Stimulated activated naive B cell treated with anti-CD40 and anti-IgM and Interleukin-4, amounts not matched to agents 10 μg/mL and 1 μg/mL and 100 μg/mL, for 72 hours (primary cell): ENCODE measurements around the gene LYRM4.

Experiments
- ATAC-seq, 2 donors: fragments of 150-1000 bp; cut with Tn5 transposase; replicated peaks; 2 replicates each; pipeline ENCODE4 v1.10.0; 2021; ENCODE audit warnings: moderate library complexity in 1 of 2
- DNase-seq: peaks from one replicate; pipeline ENCODE4 v3.0.0; 2021
- H3K27ac Mint-ChIP-seq: one replicate; pipeline ENCODE4 v1.8.0; 2022; ENCODE audit warnings: mild to moderate bottlenecking, mixed read lengths
- H3K27me3 Mint-ChIP-seq, 2 donors: one replicate each; pipeline ENCODE4 v1.8.0; 2022; ENCODE audit warnings: mixed read lengths in 2 of 2
- H3K36me3 Mint-ChIP-seq, 2 donors: one replicate each; pipeline ENCODE4 v1.8.0; 2022; ENCODE audit warnings: mixed read lengths in 2 of 2, mild to moderate bottlenecking in 1 of 2
- H3K4me1 Mint-ChIP-seq, 2 donors: one replicate each; pipeline ENCODE4 v1.8.0; 2022; ENCODE audit warnings: mixed read lengths in 2 of 2, mild to moderate bottlenecking in 1 of 2
- H3K4me3 Mint-ChIP-seq, 2 donors: one replicate each; pipeline ENCODE4 v1.8.0; 2022; ENCODE audit warnings: mild to moderate bottlenecking in 2 of 2, mixed read lengths in 2 of 2, moderate library complexity in 1 of 2
- H3K9me3 Mint-ChIP-seq, 2 donors: one replicate each; pipeline ENCODE4 v1.8.0; 2022; ENCODE audit warnings: mixed read lengths in 2 of 2, mild to moderate bottlenecking in 1 of 2

Gene LYRM4

GRCh38 chr6:5082487-5083306 lies 178.1 kb downstream of the LYRM4 start:
- H3K27me3 Mint-ChIP-seq, result peaks cover 30 to 50% of the 10 kb centered on the region in 2 donors
- ATAC-seq (no peak), DNase-seq (no peak)
- H3K4me1 Mint-ChIP-seq, result peaks cover 5 to 10% of the 10 kb centered on the region in 2 donors
- H3K36me3 Mint-ChIP-seq, result peaks cover 3% of the 10 kb centered on the region in 2 donors
- no peaks in the 10 kb centered on the region for H3K9me3 Mint-ChIP-seq
- H3K27ac Mint-ChIP-seq, result no peak overlapping the region
- H3K4me3 Mint-ChIP-seq, result no peak overlapping the region

GRCh38 chr6:5081955-5082354 lies 178.8 kb downstream of the LYRM4 start:
- Mint-ChIP-seq H3K36me3 (peaks cover under 1 to 3% of the 10 kb centered on the region in 2 donors), H3K27ac (no peak overlapping the region), H3K9me3 (no peaks in the 10 kb centered on the region), H3K27me3 (peaks cover 23 to 45% of the 10 kb centered on the region in 2 donors), H3K4me1 (peaks cover 5 to 8% of the 10 kb centered on the region in 2 donors), H3K4me3 (no peak overlapping the region)
- DNase-seq (no peak), ATAC-seq (no peak)

- Mint-ChIP-seq H3K4me1 (peaks cover 2 to 5% of the 10 kb centered on the region in 2 donors), H3K4me3 (no peak overlapping the region), H3K27me3 (peaks cover 25 to 40% of the 10 kb centered on the region in 2 donors)
Observed at GRCh38 chr6:5081182-5081581, 179.6 kb downstream of the LYRM4 start.

GRCh38 chr6:5080574-5080973 lies 180.2 kb downstream of the LYRM4 start:
- peaks cover 24 to 38% of the 10 kb centered on the region in 2 donors for H3K27me3 Mint-ChIP-seq
- no peak overlapping the region for H3K27ac Mint-ChIP-seq
- peaks cover 0 to 5% of the 10 kb centered on the region in 2 donors for H3K4me1 Mint-ChIP-seq
- H3K4me3 Mint-ChIP-seq, result no peak overlapping the region
- peaks cover 0 to 3% of the 10 kb centered on the region in 2 donors for H3K36me3 Mint-ChIP-seq
- ATAC-seq (no peak), DNase-seq (no peak)
- H3K9me3 Mint-ChIP-seq, result no peaks in the 10 kb centered on the region

More at GRCh38 chr6:5081182-5081581, 179.6 kb downstream of the LYRM4 start:
- peaks cover 0 to 3% of the 10 kb centered on the region in 2 donors for H3K36me3 Mint-ChIP-seq
- H3K27ac Mint-ChIP-seq, result no peak overlapping the region
- ATAC-seq (no peak), DNase-seq (no peak)
- H3K9me3 Mint-ChIP-seq, result no peaks in the 10 kb centered on the region

GRCh38 chr6:5079692-5080091 lies 181.1 kb downstream of the LYRM4 start:
- no peaks in the 10 kb centered on the region for H3K9me3 Mint-ChIP-seq
- H3K4me3 Mint-ChIP-seq, result no peak overlapping the region
- no peak overlapping the region for H3K27ac Mint-ChIP-seq
- peaks cover 0 to 3% of the 10 kb centered on the region in 2 donors for H3K36me3 Mint-ChIP-seq
- peaks cover 24 to 34% of the 10 kb centered on the region in 2 donors for H3K27me3 Mint-ChIP-seq
- no peak for ATAC-seq
- no peak for DNase-seq
- peaks cover 0 to 3% of the 10 kb centered on the region in 2 donors for H3K4me1 Mint-ChIP-seq

GRCh38 chr6:5078121-5078669 lies 182.6 kb downstream of the LYRM4 start:
- no peaks in the 10 kb centered on the region for H3K9me3 Mint-ChIP-seq
- peaks cover 16 to 21% of the 10 kb centered on the region in 2 donors for H3K27me3 Mint-ChIP-seq
- no peak overlapping the region for H3K4me3 Mint-ChIP-seq
- ATAC-seq (peak in 1 of 2 donors; percentile 36), DNase-seq (no peak)
- no peak overlapping the region for H3K27ac Mint-ChIP-seq
- no peaks in the 10 kb centered on the region for H3K4me1 Mint-ChIP-seq
- peaks cover 0 to 3% of the 10 kb centered on the region in 2 donors for H3K36me3 Mint-ChIP-seq

- no peak for ATAC-seq
- DNase-seq, result no peak
- H3K36me3 Mint-ChIP-seq, result peaks cover 0 to 3% of the 10 kb centered on the region in 2 donors
- H3K9me3 Mint-ChIP-seq, result no peaks in the 10 kb centered on the region
- peaks cover 7 to 8% of the 10 kb centered on the region in 2 donors for H3K27me3 Mint-ChIP-seq
- no peaks in the 10 kb centered on the region for H3K4me1 Mint-ChIP-seq
- no peak overlapping the region for H3K27ac Mint-ChIP-seq
- no peak overlapping the region for H3K4me3 Mint-ChIP-seq
Observed at GRCh38 chr6:5076931-5077330, 183.8 kb downstream of the LYRM4 start.

GRCh38 chr6:5073992-5074391 lies 186.8 kb downstream of the LYRM4 start:
- no peak overlapping the region for H3K27ac Mint-ChIP-seq
- DNase-seq, result no peak
- H3K27me3 Mint-ChIP-seq, result peaks cover 5 to 7% of the 10 kb centered on the region in 2 donors
- peaks cover 0 to 3% of the 10 kb centered on the region in 2 donors for H3K36me3 Mint-ChIP-seq
- H3K9me3 Mint-ChIP-seq, result no peaks in the 10 kb centered on the region
- no peaks in the 10 kb centered on the region for H3K4me1 Mint-ChIP-seq
- no peak overlapping the region for H3K4me3 Mint-ChIP-seq
- ATAC-seq, result no peak

GRCh38 chr6:5072440-5072839 lies 188.3 kb downstream of the LYRM4 start:
- no peaks in the 10 kb centered on the region for H3K4me1 Mint-ChIP-seq
- no peak overlapping the region for H3K27ac Mint-ChIP-seq
- no peak overlapping the region for H3K4me3 Mint-ChIP-seq
- peaks cover 0 to 4% of the 10 kb centered on the region in 2 donors for H3K36me3 Mint-ChIP-seq
- ATAC-seq (no peak), DNase-seq (no peak)
- H3K9me3 Mint-ChIP-seq, result peaks cover under 1% of the 10 kb centered on the region in 2 donors
- H3K27me3 Mint-ChIP-seq, result peaks cover 5 to 7% of the 10 kb centered on the region in 2 donors

GRCh38 chr6:5071216-5071615 lies 189.5 kb downstream of the LYRM4 start:
- Mint-ChIP-seq H3K9me3 (peaks cover 5 to 6% of the 10 kb centered on the region in 2 donors), H3K27ac (no peak overlapping the region), H3K4me3 (no peak overlapping the region), H3K4me1 (no peaks in the 10 kb centered on the region), H3K27me3 (no peaks in the 10 kb centered on the region), H3K36me3 (peaks cover 0 to 5% of the 10 kb centered on the region in 2 donors)
- no peak for DNase-seq
- ATAC-seq, result no peak

GRCh38 chr6:5068153-5068751 lies 192.5 kb downstream of the LYRM4 start:
- ATAC-seq, result no peak
- Mint-ChIP-seq H3K4me1 (peaks cover 0 to 4% of the 10 kb centered on the region in 2 donors), H3K9me3 (peaks cover 5 to 6% of the 10 kb centered on the region in 2 donors), H3K36me3 (peaks cover 0 to 5% of the 10 kb centered on the region in 2 donors), H3K27me3 (no peaks in the 10 kb centered on the region), H3K4me3 (no peak overlapping the region), H3K27ac (no peak overlapping the region)
- no peak for DNase-seq

GRCh38 chr6:5067305-5067704 lies 193.4 kb downstream of the LYRM4 start:
- Mint-ChIP-seq H3K9me3 (peaks cover 5 to 6% of the 10 kb centered on the region in 2 donors), H3K4me3 (no peak overlapping the region), H3K27me3 (no peaks in the 10 kb centered on the region), H3K4me1 (peaks cover 0 to 6% of the 10 kb centered on the region in 2 donors), H3K27ac (no peak overlapping the region), H3K36me3 (peaks cover 0 to 5% of the 10 kb centered on the region in 2 donors)
- ATAC-seq, result no peak
- DNase-seq, result no peak

- Mint-ChIP-seq H3K36me3 (peaks cover 0 to 5% of the 10 kb centered on the region in 2 donors), H3K9me3 (peaks cover 5 to 6% of the 10 kb centered on the region in 2 donors), H3K4me1 (peaks cover 2 to 8% of the 10 kb centered on the region in 2 donors), H3K27ac (no peak overlapping the region), H3K27me3 (no peaks in the 10 kb centered on the region), H3K4me3 (no peak overlapping the region)
- ATAC-seq (no peak), DNase-seq (no peak)
Observed at GRCh38 chr6:5066456-5067093, 194.2 kb downstream of the LYRM4 start.

GRCh38 chr6:5063617-5064016 lies 197.1 kb downstream of the LYRM4 start:
- H3K4me3 Mint-ChIP-seq, result no peak overlapping the region
- no peak for ATAC-seq

More at GRCh38 chr6:5063617-5064016, 197.1 kb downstream of the LYRM4 start:
- Mint-ChIP-seq H3K9me3 (peaks cover 5 to 6% of the 10 kb centered on the region in 2 donors), H3K27ac (no peak overlapping the region), H3K27me3 (no peaks in the 10 kb centered on the region), H3K36me3 (peaks cover 0 to 5% of the 10 kb centered on the region in 2 donors), H3K4me1 (peaks cover 3 to 11% of the 10 kb centered on the region in 2 donors)
- no peak for DNase-seq
